Mucosa of descending colon (tissue), 3 donors: ENCODE data around the gene PLCD3. TPM values are rescaled to one million over a fixed set of nuclear protein-coding genes. Genes with fewer than 3 reads are reported as not detected.

ENCODE experiments used
- ATAC-seq: fragments of 200-7000 bp; cut with Tn5 transposase; one replicate; pipeline ENCODE4 v1.9.1; 2020; ENCODE audit warnings: mild to moderate bottlenecking, moderate library complexity
- DNase-seq, 3 donors: peaks; one replicate each; pipeline ENCODE4 v3.0.0-alpha.2; 2020
- H3K36me3 ChIP-seq: fragments of 200-600 bp; one replicate; pipeline ENCODE4 v1.8.0; 2021; ENCODE audit warnings: low read depth, mild to moderate bottlenecking
- H3K4me1 ChIP-seq: fragments of 200-600 bp; one replicate; pipeline ENCODE4 v1.8.0; 2021; ENCODE audit warnings: low read depth, mild to moderate bottlenecking
- H3K4me3 ChIP-seq: fragments of 200-600 bp; one replicate; pipeline ENCODE4 v1.8.0; 2021; ENCODE audit warnings: mild to moderate bottlenecking
- H3K9me3 ChIP-seq: fragments of 200-600 bp; one replicate; pipeline ENCODE4 v1.8.0; 2021; ENCODE audit warnings: mild to moderate bottlenecking
- intact Hi-C, 2 donors: fragments of 100-400 bp; cut with DNase I in 1 of 2; cut with micrococcal nuclease in 1 of 2; formaldehyde crosslinking; loops; one replicate each; pipeline versions ENCODE4 v1.11.0 to v1.11.1; 2022; cut with DNase I, micrococcal nuclease
- total RNA-seq, 3 donors: library from RNA; stranded (reverse); fragmentation: NEBNext Ultra II Directional in 2 of 3; extraction: Animal tissue kit (Norgen Biotek cat#: 25700) in 2 of 3; gene quantifications; one replicate each; pipeline versions ENCODE4 v1.2.1 to v1.2.4, GENCODE V29; 2021 to 2023
- TF ChIP-seq, protein P1 (sequence below): fragments of 200-600 bp; IDR thresholded peaks from one replicate; pipeline ENCODE4 v1.8.0; 2022; ENCODE audit warnings: antibody characterized with exemption, mild to moderate bottlenecking
- donor health status: DM: no; HTN: no; CAD: no; lungs with moderate emphysema.
- donor health status: DM: no; HTN: no; CAD: no.
- donor health status: DM: no; HTN: yes; CAD: no.

PLCD3 gene
- total RNA-seq, 3 donors from 2014 or later = 205 to 562 (median 232) TPM

DNA sequence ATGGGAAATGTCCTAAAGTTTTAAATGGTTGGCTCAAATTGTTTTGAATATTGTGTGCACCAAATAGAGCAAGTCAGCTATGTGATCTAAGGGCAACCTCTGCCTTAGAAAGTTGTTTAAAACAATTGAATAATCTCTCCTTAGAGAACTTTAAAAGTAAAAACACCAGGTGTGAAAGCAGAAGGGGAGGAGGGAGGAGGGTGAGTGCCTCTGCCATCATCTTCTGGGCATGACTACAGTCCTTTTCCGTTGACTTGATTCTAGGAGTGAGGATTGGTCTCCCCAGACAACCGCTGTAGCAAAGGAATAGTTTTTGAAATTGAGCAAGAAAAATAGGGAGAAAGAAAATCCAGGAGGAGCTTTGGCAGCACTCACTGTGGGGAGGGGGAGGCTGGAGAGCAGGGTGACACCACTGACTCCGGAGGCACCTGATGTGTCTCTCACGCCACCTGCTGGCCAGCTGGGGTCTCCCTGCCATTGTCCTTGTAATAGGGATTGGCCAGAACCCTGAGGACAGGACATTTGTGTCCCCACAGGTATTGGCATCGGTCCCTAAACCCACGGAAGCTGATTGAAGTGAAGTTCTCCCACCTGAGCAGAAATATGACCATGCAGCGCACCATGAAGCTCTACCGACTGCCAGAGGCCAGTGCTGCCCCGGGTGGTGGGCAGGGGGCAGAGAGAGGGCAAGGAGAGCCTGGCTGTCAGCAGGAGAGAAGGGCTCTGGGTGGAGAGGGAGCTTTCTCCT lies 33.3 kb downstream of the PLCD3 start:
- H3K9me3 ChIP-seq = no peaks in the 10 kb centered on the region
- peaks cover 14% of the 10 kb centered on the region for H3K36me3 ChIP-seq
- peak; percentile 80 to 94 (median 91) for DNase-seq
- intact Hi-C loops = loop anchor here in 1 of 2 donors (10.0 kb wide), 1 partner anchor 174 kb away; no protein-coding TSS in a partner anchor
- H3K4me1 ChIP-seq = no peaks in the 10 kb centered on the region
- no peak overlapping the region for H3K4me3 ChIP-seq
- peak; percentile 90 for ATAC-seq
- TF ChIP-seq, protein P1, sequence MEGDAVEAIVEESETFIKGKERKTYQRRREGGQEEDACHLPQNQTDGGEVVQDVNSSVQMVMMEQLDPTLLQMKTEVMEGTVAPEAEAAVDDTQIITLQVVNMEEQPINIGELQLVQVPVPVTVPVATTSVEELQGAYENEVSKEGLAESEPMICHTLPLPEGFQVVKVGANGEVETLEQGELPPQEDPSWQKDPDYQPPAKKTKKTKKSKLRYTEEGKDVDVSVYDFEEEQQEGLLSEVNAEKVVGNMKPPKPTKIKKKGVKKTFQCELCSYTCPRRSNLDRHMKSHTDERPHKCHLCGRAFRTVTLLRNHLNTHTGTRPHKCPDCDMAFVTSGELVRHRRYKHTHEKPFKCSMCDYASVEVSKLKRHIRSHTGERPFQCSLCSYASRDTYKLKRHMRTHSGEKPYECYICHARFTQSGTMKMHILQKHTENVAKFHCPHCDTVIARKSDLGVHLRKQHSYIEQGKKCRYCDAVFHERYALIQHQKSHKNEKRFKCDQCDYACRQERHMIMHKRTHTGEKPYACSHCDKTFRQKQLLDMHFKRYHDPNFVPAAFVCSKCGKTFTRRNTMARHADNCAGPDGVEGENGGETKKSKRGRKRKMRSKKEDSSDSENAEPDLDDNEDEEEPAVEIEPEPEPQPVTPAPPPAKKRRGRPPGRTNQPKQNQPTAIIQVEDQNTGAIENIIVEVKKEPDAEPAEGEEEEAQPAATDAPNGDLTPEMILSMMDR = peak; percentile 90

DNA sequence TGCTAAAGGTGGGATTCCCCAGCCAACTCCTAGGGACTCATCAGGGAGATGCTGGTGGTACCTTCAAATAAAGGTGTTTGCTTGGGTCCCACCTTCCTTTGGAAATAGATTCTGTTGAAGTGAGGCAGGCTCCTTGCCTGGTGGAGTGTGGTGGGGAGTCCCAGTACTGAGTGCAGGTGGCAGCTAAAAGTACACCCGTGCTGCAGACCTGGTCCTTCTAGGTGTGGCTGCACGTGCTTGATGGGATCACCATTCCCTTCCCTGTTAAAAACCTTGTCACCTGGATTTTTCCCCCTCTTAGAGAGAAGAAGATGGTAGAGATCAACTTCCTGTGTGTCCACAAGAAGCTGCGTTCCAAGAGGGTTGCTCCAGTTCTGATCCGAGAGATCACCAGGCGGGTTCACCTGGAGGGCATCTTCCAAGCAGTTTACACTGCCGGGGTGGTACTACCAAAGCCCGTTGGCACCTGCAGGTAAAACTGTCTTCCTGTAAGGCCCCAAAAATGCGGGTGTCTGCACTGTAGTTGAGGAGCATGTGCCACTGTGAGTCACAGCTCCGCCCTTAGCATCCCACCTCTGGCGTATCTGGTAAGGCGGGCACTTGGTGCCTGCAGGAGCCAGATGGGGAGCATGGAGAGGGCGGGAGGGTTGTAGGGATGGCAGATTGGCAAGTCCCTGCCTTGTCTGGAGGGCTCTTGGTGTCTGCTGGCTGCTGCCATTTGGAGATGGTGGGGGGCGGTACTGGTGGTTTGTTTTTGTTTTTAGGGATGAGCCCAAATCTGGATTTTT lies 34.0 kb downstream of the PLCD3 start:
- H3K9me3 ChIP-seq = no peaks in the 10 kb centered on the region
- H3K36me3 ChIP-seq = peaks cover 8% of the 10 kb centered on the region
- ATAC-seq = no peak
- H3K4me1 ChIP-seq = no peaks in the 10 kb centered on the region
- TF ChIP-seq, protein P1 = no peak
- no peak for DNase-seq
- intact Hi-C loops = loop anchor here in 1 of 2 donors (10.0 kb wide), 1 partner anchor 173 kb away; no protein-coding TSS in a partner anchor
- H3K4me3 ChIP-seq = no peak overlapping the region

DNA sequence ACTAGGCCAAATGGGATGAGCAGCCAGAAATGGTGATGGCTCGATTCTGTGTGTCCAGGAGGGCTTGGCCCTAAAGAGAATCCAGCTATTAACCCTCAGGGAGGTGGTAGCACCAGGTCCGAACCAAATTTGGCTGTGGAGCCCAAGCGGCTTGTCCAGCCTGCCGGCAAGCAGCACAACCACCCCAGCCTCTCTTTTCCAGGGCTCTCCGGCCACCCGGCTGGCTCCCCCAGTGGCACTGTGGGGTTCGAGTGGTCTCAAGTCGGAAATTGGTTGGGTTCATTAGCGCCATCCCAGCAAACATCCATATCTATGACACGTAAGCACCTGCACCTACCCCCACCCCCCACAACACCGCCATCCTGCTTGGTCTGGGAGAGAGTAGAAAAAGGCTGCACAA lies 35.4 kb downstream of the PLCD3 start:
- ATAC-seq (no peak), DNase-seq (no peak)
- Histone ChIP-seq H3K4me1 (no peaks in the 10 kb centered on the region), H3K36me3 (peaks cover 6% of the 10 kb centered on the region), H3K4me3 (no peak overlapping the region), H3K9me3 (no peaks in the 10 kb centered on the region)
- intact Hi-C loops = loop anchor here in 1 of 2 donors (10.0 kb wide), 1 partner anchor 172 kb away; no protein-coding TSS in a partner anchor
- TF ChIP-seq, protein P1 = no peak

DNA sequence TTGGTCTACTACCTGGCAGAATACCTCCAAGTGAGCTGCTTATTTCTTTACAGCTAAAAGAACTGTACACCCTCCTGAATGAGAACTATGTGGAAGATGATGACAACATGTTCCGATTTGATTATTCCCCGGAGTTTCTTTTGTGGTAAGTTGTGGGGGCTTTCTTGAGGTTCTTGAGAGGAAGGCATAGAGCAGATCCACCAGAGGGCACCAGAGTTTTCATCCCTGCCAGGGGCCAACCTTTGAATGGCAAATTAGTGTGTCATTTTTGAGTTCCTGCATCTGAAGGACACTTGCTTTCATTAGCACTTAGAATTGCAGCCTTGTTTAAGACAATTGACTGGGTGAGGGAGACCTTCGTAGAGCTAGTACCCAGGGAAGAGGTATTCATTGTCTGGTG lies 36.2 kb downstream of the PLCD3 start:
- Histone ChIP-seq H3K36me3 (peaks cover 6% of the 10 kb centered on the region), H3K4me1 (no peaks in the 10 kb centered on the region), H3K9me3 (no peaks in the 10 kb centered on the region), H3K4me3 (no peak overlapping the region)
- TF ChIP-seq, protein P1 = peak; percentile 37
- DNase-seq = peak in 1 of 3 donors; percentile 48
- no peak for ATAC-seq
- intact Hi-C loops = loop anchor here in 1 of 2 donors (10.0 kb wide), 1 partner anchor 171 kb away; no protein-coding TSS in a partner anchor

DNA sequence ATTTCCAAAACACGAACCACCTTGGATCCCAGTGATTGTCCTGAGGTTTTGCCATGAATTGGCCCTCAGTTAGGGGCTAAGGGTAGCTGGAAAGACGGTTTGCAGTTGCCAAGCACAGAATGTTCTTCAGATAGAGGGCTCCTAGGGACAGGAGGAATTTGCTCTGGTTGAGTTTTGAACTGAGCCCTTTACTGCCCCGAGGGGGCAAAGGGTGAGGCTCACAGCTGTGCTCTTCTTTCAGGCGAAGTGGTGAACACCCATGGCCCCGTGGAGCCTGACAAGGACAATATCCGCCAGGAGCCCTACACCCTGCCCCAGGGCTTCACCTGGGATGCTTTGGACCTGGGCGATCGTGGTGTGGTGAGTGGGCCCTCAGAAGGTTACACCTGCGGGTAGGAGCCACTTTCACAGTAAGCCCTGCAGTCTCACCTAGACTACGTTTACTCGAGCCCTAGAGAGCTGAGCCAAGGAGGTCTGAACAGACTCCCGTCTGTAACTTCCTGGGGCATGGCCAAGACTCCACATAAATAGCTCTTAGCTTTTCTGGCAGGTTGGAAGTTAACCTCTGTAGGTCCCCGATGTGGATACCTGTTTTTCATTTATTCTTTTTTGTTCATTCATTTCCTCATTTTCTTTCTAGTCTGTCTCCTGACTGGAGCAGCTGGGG lies 38.7 kb downstream of the PLCD3 start:
- no peak overlapping the region for H3K4me3 ChIP-seq
- H3K36me3 ChIP-seq = peaks cover 10% of the 10 kb centered on the region
- H3K9me3 ChIP-seq = no peaks in the 10 kb centered on the region
- no peaks in the 10 kb centered on the region for H3K4me1 ChIP-seq
- TF ChIP-seq, protein P1 = no peak
- no peak for DNase-seq
- peak; percentile 27 for ATAC-seq
- intact Hi-C loops = loop anchor here in 1 of 2 donors (10.0 kb wide), 1 partner anchor 169 kb away; no protein-coding TSS in a partner anchor
